Activated CD8-positive, alpha-beta memory T cell treated with anti-CD3 and anti-CD28 coated beads, Interleukin-2, amount 10 ng/mL, durations not matched to agents 7 days and 5 days (primary cell): ENCODE results near the gene ADAMTS9. TPM values are rescaled to one million over a fixed set of nuclear protein-coding genes. Genes with fewer than 3 reads are reported as not detected.

ENCODE experiments used
- ATAC-seq: fragments of 150-1000 bp; cut with Tn5 transposase; one replicate; pipeline ENCODE4 v1.10.0; 2021; ENCODE audit warnings: moderate library complexity
- CTCF ChIA-PET: fragments of 350-600 bp; sonication (Branson Sonifier 250); formaldehyde crosslinking; loops from one replicate; lab custom pipeline; 2021; ENCODE audit warnings: antibody characterized with exemption; lab: Charles Lee
- DNase-seq: peaks from one replicate; pipeline ENCODE4 v3.0.0-alpha.2; 2020
- H3K27ac Mint-ChIP-seq: one replicate; pipeline ENCODE4 v1.8.0; 2021; ENCODE audit warnings: mild to moderate bottlenecking, mixed read lengths
- H3K27me3 Mint-ChIP-seq: one replicate; pipeline ENCODE4 v1.8.0; 2021; ENCODE audit warnings: mixed read lengths
- H3K36me3 Mint-ChIP-seq: one replicate; pipeline ENCODE4 v1.8.0; 2021; ENCODE audit warnings: mild to moderate bottlenecking, mixed read lengths
- H3K4me1 Mint-ChIP-seq: one replicate; pipeline ENCODE4 v1.8.0; 2021; ENCODE audit warnings: mixed read lengths
- H3K4me3 Mint-ChIP-seq: one replicate; pipeline ENCODE4 v1.8.0; 2021; ENCODE audit warnings: mild to moderate bottlenecking, moderate library complexity, mixed read lengths
- H3K9me3 Mint-ChIP-seq: one replicate; pipeline ENCODE4 v1.8.0; 2022; ENCODE audit warnings: low read depth, mixed read lengths
- total RNA-seq, 2 experiments: library from RNA; stranded (reverse); gene quantifications; one replicate each; pipeline ENCODE4 v1.2.3, GENCODE V29; 2021

The ADAMTS9 gene
- total RNA-seq, 2 experiments from 2014 or later: not detected

DNA sequence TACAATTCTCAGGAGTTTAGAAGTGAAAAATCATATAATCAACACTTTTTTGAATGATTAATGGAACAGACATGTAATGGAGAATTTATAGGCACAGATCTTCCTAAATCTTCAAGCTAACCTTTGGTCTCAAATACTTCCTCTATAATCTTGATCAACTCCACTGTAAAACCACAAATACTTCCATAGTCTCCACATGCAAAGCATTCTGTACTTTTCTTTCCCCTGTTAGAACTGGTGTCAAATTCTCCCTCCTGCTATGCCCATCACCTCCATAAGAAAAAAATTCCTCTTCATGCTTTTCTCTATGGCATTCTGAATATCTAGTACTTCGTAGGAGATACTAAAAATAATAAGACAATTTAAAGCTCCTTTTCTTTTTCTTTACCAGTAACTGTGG is 214.3 kb downstream of the ADAMTS9 start:
- peaks cover 2% of the 10 kb centered on the region for H3K9me3 Mint-ChIP-seq
- CTCF ChIA-PET: interaction anchor here (1.6 kb wide), 1 partner anchor 450 kb away, joined by 3 read pairs; no protein-coding TSS in a partner anchor
- no peaks in the 10 kb centered on the region for H3K4me1 Mint-ChIP-seq
- no peak overlapping the region for H3K4me3 Mint-ChIP-seq
- H3K27ac Mint-ChIP-seq: no peak overlapping the region
- H3K36me3 Mint-ChIP-seq: no peaks in the 10 kb centered on the region
- peaks cover 9% of the 10 kb centered on the region for H3K27me3 Mint-ChIP-seq
- ATAC-seq (no peak), DNase-seq (no peak)

GRCh38 chr3:64470436-64470835 is 217.4 kb downstream of the ADAMTS9 start:
- Mint-ChIP-seq H3K36me3 (no peaks in the 10 kb centered on the region), H3K4me1 (no peaks in the 10 kb centered on the region), H3K9me3 (peaks cover 2% of the 10 kb centered on the region), H3K27me3 (peaks cover 11% of the 10 kb centered on the region), H3K27ac (no peak overlapping the region), H3K4me3 (no peak overlapping the region)
- no peak for DNase-seq
- CTCF ChIA-PET: no interaction called here
- ATAC-seq: no peak

DNA sequence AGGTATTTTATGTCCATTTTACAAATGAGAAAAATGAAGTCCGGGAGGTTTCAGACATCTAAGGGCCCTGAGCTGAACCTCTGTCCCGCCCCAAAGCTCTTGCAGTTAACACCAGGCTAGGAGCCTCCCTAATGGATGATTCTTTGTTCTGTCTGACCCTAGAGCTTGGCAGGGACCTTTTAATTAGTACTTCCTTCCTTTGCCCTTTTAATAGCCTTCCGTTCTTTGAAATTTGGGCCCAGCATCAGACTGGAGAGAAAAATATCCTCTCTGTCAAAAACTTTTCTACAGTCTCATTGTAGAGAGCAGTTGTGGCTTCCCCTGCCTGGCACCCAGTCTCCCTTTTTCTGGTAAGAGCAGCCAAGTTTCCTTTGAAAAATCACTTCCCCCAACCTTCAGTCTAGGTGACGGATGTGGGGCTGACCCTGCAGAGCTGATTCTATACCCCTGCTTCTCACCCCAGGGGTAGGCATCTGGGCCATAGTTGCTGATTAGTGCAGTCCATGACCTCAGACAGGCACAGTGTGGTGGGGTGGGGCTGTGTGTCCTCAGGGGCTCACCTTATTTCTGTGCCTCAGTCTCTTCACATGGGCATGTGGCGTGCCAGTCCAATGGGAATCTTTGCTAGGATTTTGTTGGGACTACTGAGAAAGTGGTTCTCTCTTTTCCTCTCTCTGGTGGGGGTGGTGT is 220.4 kb downstream of the ADAMTS9 start:
- Mint-ChIP-seq H3K4me1 (peaks cover under 1% of the 10 kb centered on the region), H3K9me3 (peaks cover 2% of the 10 kb centered on the region), H3K36me3 (no peaks in the 10 kb centered on the region), H3K27ac (no peak overlapping the region), H3K27me3 (peaks cover 9% of the 10 kb centered on the region), H3K4me3 (no peak overlapping the region)
- CTCF ChIA-PET: no interaction called here
- DNase-seq (no peak), ATAC-seq (no peak)
